Activated T-cell treated with anti-CD3 and anti-CD28 coated beads for 24 hours (primary cell): ENCODE results near the gene C1orf232.

Experiments used
- DNase-seq: peaks from one replicate; pipeline ENCODE4 v3.0.0-alpha.2; 2020; ENCODE audit warnings: low read depth

Gene C1orf232

GRCh38 chr1:26124418-26125331 lies 44.1 kb downstream of the C1orf232 start:
- DNase-seq: no peak

- no peak for DNase-seq
Measured at GRCh38 chr1:26122988-26123973, 45.5 kb downstream of the C1orf232 start.

- no peak for DNase-seq
Measured at GRCh38 chr1:26121854-26122773, 46.6 kb downstream of the C1orf232 start.

- no peak for DNase-seq
Measured at GRCh38 chr1:26119892-26120608, 48.7 kb downstream of the C1orf232 start.

GRCh38 chr1:26114165-26114927 lies 54.4 kb downstream of the C1orf232 start:
- DNase-seq: no peak
